ENCODE measurements around the gene CFAP126. TPM values are rescaled to one million over a fixed set of nuclear protein-coding genes. Genes with fewer than 3 reads are reported as not detected.

Gene CFAP126
- total and polyA plus RNA-seq, 2 of the 13 experiments (the other 11 are each of a cell fraction or from before 2014, with no cell fraction given): not detected

DNA sequence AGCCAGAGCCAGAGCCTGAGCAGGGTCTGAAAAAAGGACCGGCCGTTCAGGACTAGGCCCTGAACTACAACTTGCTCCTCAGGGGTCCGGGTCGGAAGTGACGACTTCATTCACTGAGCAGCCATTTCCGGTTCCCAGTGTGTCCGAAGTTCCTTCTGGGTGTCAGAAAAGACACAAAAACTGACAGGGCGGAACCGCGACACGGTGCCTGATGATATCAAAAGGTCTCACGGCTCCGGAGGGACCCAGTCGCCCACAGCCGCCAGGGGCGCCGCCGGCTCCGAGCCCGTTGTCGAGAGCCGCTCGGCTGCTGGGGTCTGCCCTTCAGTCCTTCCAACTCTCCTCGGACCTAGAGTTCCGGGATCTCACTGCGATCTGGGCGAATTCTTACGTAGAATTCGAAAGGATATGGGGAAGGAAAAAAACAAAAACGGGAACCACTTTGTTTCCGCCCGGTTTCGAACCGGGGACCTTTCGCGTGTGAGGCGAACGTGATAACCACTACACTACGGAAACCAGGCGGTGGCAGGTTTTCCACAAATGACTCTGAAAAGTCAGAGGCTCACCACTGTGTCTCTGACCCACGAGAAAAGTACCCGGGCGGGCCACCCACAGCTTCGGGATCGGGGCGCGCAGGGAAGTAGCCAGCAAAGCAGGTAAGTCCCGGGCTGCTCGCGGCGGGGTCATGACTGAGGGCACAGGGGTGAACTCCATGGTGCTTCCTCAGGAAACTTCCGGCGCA, 31.8 kb upstream of the CFAP126 start (continued):
- TF ChIP-seq, protein P1, sequence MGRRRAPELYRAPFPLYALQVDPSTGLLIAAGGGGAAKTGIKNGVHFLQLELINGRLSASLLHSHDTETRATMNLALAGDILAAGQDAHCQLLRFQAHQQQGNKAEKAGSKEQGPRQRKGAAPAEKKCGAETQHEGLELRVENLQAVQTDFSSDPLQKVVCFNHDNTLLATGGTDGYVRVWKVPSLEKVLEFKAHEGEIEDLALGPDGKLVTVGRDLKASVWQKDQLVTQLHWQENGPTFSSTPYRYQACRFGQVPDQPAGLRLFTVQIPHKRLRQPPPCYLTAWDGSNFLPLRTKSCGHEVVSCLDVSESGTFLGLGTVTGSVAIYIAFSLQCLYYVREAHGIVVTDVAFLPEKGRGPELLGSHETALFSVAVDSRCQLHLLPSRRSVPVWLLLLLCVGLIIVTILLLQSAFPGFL (CRISPR knock-in tag; IDR thresholded peaks at IDR 0.05): no peak
- TF ChIP-seq ZNF577 (CRISPR knock-in tag; IDR thresholded peaks at IDR 0.05; ENCODE audit: borderline replicate concordance, low read depth) (no peak), SNAPC2 (CRISPR knock-in tag; IDR thresholded peaks at IDR 0.05) (no peak; the same call in 1 of the 2 replicates), ZKSCAN5 (CRISPR knock-in tag; IDR thresholded peaks at IDR 0.05) (no peak), CBX2 (IDR thresholded peaks at IDR 0.05; ENCODE audit: low read depth, low read length) (no peak), CBX2 (CRISPR knock-in tag; IDR thresholded peaks at IDR 0.05; ENCODE audit: low read depth) (no peak), SPEN (CRISPR knock-in tag; IDR thresholded peaks at IDR 0.05; ENCODE audit: low read depth) (peak; percentile 44; the same call in 1 of the 2 replicates), BRD4 (CRISPR knock-in tag; IDR thresholded peaks at IDR 0.05) (no peak; the same call in 1 of the 2 replicates), PRPF4 (IDR thresholded peaks at IDR 0.05; ENCODE audit: low read depth, low read length, poor library complexity, severe bottlenecking) (no peak), SIN3A (IDR thresholded peaks at IDR 0.05; ENCODE audit: borderline replicate concordance, low read depth, low read length) (0 out of 2 replicates have a peak, but pooled peaks have one; percentile 25), NFE2L2 (IDR thresholded peaks at IDR 0.05; ENCODE audit: low read length) (no peak), ZNF367 (CRISPR knock-in tag; IDR thresholded peaks at IDR 0.05; ENCODE audit: borderline replicate concordance) (no peak), ZNF709 (CRISPR knock-in tag; IDR thresholded peaks at IDR 0.05) (peak; percentile 92), ZNF737 (CRISPR knock-in tag; IDR thresholded peaks at IDR 0.05; ENCODE audit: borderline replicate concordance) (no peak), ZNF605 (CRISPR knock-in tag; IDR thresholded peaks at IDR 0.05) (peak; percentile 87), KDM3A (CRISPR knock-in tag; IDR thresholded peaks at IDR 0.05; ENCODE audit: low read depth) (peak; percentile 51; the same call in 1 of the 2 replicates), ZNF232 (CRISPR knock-in tag; IDR thresholded peaks at IDR 0.05; ENCODE audit: borderline replicate concordance) (peak; percentile 50; the same call in 1 of the 2 replicates), ZNF329 (CRISPR knock-in tag; IDR thresholded peaks at IDR 0.05; ENCODE audit: low read depth) (no peak; the same call in 1 of the 2 replicates), ZNF570 (CRISPR knock-in tag; IDR thresholded peaks at IDR 0.05; ENCODE audit: borderline replicate concordance) (no peak; the same call in 1 of the 2 replicates), ZNF383 (CRISPR knock-in tag; IDR thresholded peaks at IDR 0.05; ENCODE audit: borderline replicate concordance) (no peak), SATB2 (CRISPR knock-in tag; IDR thresholded peaks at IDR 0.05) (no peak; the same call in 1 of the 2 replicates)
- TF ChIP-seq, protein P2, sequence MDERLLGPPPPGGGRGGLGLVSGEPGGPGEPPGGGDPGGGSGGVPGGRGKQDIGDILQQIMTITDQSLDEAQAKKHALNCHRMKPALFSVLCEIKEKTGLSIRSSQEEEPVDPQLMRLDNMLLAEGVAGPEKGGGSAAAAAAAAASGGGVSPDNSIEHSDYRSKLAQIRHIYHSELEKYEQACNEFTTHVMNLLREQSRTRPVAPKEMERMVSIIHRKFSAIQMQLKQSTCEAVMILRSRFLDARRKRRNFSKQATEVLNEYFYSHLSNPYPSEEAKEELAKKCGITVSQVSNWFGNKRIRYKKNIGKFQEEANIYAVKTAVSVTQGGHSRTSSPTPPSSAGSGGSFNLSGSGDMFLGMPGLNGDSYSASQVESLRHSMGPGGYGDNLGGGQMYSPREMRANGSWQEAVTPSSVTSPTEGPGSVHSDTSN (CRISPR knock-in tag; IDR thresholded peaks at IDR 0.05): no peak
- TF ChIP-seq, protein P3, sequence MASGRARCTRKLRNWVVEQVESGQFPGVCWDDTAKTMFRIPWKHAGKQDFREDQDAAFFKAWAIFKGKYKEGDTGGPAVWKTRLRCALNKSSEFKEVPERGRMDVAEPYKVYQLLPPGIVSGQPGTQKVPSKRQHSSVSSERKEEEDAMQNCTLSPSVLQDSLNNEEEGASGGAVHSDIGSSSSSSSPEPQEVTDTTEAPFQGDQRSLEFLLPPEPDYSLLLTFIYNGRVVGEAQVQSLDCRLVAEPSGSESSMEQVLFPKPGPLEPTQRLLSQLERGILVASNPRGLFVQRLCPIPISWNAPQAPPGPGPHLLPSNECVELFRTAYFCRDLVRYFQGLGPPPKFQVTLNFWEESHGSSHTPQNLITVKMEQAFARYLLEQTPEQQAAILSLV (CRISPR knock-in tag; IDR thresholded peaks at IDR 0.05; ENCODE audit: borderline replicate concordance): no peak
- TF ChIP-seq, protein P4, sequence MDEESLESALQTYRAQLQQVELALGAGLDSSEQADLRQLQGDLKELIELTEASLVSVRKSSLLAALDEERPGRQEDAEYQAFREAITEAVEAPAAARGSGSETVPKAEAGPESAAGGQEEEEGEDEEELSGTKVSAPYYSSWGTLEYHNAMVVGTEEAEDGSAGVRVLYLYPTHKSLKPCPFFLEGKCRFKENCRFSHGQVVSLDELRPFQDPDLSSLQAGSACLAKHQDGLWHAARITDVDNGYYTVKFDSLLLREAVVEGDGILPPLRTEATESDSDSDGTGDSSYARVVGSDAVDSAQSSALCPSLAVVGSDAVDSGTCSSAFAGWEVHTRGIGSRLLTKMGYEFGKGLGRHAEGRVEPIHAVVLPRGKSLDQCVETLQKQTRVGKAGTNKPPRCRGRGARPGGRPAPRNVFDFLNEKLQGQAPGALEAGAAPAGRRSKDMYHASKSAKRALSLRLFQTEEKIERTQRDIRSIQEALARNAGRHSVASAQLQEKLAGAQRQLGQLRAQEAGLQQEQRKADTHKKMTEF (CRISPR knock-in tag; IDR thresholded peaks at IDR 0.05): peak; percentile 78
- TF ChIP-seq, protein P5, sequence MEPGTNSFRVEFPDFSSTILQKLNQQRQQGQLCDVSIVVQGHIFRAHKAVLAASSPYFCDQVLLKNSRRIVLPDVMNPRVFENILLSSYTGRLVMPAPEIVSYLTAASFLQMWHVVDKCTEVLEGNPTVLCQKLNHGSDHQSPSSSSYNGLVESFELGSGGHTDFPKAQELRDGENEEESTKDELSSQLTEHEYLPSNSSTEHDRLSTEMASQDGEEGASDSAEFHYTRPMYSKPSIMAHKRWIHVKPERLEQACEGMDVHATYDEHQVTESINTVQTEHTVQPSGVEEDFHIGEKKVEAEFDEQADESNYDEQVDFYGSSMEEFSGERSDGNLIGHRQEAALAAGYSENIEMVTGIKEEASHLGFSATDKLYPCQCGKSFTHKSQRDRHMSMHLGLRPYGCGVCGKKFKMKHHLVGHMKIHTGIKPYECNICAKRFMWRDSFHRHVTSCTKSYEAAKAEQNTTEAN (CRISPR knock-in tag; conservative IDR thresholded peaks at IDR 0.05): no peak; the same call in 1 of the 2 replicates

All from HepG2 (cell line).